Fibroblast of skin of scalp (primary cell): ENCODE data around the gene PCNX1.

Experiments used
- DNase-seq: peaks from one replicate; pipeline ENCODE4 v3.0.0-alpha.2; 2013

PCNX1 gene

GRCh38 chr14:70888681-70889175, 18.5 kb upstream of the PCNX1 start:
- peak; percentile 92 for DNase-seq

DNA sequence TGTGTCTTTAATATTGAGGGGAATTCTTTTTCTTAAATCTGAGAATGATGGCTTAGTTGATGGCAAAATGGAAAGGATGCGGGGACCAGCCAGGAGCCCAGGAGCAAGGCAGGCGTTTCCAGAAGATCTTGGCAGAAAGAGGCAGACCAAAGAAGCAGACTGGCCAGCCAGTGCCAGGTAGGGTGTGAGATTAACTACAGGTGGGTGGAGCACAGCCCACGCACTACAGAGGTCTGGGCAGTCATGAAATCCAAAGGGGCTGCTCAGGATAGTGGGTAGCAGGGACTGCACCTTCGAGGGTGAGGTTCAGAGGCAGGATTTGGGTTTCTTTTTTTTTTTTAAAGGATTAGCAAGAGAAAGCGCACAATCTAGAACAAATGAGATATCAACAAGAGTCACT, 17.7 kb upstream of the PCNX1 start:
- DNase-seq = no peak

- peak; percentile 54 for DNase-seq
Measured at GRCh38 chr14:70890826-70891659, 16.2 kb upstream of the PCNX1 start.

GRCh38 chr14:70891737-70892136, 15.5 kb upstream of the PCNX1 start:
- no peak for DNase-seq

GRCh38 chr14:70893062-70893845, 14.0 kb upstream of the PCNX1 start:
- no peak for DNase-seq

DNA sequence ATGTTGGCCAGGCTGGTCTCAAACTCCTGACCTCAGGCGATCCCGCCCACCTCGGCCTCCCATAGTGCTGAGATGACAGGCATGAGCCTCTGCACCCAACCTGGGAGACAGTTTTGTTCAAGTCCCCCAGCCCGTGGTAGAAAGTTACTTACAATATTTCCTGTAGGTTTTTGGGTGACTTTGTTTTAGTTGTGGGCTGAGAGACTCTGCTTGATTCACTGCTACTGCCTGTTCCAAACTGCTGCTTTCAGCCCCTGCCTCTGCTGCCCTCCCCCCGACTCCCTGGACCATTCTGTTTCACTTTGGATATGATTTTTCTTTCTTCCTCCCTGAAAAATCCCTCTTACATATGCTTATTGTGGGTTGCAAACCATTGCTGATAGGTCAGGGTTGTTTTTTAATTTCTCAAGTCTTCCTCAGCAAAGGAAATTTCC, 13.4 kb upstream of the PCNX1 start:
- DNase-seq = no peak

DNA sequence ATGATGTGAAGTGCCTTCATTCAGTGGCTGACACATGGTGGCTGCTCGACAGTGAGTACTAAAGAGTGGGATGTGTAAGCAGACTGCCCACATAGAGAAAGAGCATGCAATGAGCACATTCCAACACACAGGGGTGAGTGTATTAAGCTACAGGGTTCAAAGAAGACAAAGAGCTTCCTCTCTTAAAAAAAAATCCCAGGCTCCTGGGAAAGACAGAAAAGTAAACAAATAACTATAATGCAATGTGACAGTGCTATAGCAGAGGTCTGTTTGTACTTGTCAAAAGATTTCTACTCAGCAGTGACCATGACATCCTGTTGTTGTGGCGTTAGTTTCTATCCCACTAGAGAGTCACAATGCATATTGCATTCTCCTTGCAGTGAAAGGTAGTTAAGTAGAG, 12.4 kb upstream of the PCNX1 start:
- DNase-seq = peak; percentile 62

DNA sequence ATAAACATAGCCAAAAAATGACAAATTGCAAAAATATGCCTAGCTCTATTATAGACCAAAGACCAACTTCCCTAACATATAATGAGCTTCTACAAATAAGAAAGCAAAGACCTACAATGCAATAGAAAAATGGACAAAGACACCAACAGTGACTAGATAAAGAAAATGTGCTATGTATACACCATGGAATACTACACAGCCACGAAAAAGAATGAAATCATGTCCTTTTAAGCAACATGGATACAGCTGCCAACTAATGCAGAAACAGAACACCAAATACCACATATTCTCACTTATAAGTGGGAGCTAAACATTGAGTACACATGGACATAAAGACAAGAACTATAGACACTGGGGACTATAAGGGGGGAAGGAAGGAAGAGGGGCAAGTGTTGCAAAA, 10.9 kb upstream of the PCNX1 start:
- no peak for DNase-seq

DNA sequence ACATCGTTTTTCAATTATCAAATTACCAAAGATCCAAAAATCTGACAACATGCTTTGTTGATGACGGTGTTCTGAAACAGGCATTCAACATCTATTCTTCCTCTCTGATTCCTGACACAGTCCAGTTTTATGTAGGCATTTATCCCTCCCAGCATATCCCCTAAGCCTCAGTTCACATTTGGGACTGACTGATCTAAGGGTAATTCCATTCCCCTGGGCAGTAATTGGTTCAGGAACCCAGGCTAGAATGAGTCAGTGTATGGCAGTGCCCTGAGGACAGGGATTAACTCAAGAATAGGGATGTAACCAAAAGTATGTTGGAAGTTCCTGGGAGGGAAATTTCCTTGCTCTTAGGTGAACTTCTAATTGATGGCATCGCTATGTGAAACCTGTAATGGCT, 10.3 kb upstream of the PCNX1 start:
- DNase-seq = peak; percentile 58

GRCh38 chr14:70897464-70897863, 9.8 kb upstream of the PCNX1 start:
- peak; percentile 86 for DNase-seq

GRCh38 chr14:70898111-70898745, 9.0 kb upstream of the PCNX1 start:
- DNase-seq = peak; percentile 71

DNA sequence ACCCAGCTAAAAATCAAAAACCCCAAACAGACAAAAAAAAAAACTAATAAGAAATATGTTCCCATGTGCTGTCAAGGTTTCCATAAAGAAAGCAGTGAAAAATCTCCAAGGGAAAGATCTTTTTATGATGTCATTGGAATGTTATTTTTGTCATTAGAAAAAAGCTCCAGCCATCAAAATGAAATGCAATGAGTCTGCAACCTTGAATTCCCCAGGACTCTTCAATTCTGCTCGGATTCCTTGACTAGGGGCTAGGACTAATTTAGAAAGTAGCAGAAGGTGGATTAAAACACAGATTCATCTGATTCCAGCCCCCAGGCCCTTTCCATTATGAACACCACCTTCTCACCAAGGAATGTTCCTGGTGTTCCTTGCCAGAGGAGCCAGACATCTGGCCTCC, 6.0 kb upstream of the PCNX1 start:
- DNase-seq = peak; percentile 88

- DNase-seq = no peak
Measured at GRCh38 chr14:70902184-70902583, 5.1 kb upstream of the PCNX1 start.

DNA sequence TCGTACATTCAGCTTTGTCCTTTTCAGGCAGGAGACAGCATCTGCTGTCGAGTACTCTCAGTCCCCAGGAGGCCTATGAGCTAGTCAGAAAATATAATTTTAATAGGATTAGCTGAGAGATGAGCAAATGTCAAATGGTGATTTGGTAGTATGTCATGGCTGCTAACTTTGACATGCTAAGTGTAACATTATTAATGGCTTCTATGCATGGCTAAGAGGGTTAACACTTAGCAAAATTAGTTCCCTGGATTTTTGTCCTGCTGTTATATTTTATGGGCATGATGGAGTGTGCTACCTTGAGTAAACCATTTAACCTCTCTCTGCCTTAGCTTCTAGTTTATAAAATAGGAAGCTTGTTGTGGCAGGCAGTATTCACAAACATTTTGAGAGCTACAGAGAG, 2.9 kb upstream of the PCNX1 start:
- DNase-seq = no peak

DNA sequence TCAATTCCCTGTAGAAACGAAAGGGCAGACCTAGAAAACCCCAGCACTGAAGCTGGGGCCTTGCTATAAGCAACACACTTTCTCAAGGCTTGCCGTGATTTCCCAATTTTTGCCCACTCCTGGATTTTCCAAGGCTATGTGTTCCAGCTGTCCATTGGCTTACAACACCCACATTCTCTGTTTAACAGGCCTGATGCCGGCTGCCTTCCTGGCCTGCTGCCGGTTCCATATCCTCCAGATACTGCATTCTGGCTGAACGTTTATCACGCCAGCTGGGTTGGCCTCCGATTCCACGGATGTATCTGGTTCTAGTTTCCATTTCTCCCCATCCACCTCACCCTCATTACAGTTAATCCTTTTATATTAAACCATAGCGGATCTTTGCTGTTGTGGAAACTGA, 2.0 kb upstream of the PCNX1 start:
- no peak for DNase-seq

DNA sequence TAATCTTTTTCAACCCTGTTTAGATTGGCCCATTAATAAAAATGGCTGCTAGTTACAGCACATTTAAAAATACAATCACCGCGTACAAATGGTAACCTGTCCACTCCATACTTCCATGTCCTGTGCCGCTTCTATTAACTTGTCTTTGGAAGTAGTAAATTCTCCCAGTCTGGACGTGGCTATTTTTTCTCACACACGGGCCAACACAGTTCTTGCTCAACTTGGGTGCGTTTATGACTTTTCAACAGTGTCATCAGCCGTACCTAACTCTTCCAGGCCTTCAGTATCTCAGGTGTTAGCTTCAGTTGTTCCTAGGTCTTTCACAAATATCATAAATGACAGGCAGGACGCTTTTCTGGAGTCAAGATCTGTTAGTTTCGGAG, 475 bp upstream of the PCNX1 start:
- DNase-seq = no peak

DNA sequence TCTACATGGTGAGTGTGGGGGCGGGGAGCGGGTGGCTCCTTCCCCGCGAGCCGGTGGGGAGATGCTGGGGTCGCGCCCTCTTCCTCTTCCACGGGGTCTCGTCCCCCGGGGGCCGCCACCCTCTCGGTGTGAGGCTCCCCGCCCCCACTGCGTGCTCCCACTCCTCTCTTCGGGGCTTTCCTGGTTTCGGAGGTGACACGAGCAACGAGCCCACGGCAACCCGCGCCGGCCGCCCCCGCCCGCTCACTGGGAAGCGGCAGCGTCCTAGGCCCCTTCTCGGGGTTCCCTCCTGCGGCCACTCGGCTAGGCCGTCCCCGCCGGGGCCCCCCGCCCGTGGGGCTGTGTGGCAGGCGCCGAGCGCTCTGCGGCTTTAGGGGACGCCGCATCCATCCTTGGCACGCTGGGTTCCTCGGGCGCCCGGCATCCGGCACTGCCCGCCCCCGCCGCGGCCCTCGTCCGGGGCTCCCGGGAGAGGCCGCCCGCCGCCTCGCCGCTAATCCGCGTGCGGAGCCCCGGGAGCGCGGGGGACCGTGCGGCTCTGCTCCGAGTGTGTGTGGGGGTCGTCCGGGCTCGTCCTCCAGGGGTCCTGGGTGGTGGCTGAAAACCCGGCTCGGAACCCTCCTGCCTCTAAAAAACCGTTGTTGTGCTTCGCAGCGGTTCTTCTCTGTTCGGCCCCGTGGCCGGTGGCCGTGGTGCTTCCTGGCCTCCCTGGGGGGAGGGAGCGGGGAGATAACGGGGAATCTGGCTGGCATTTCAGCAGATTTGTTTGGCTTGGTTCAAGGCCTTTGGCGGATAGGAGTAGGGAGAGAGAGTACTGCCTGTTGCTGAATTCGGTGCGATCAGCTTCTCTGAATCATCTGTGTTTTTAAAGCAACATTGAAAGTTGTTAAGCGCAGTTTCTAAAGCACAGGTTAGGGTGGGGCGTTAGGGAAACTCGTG, 1.0 kb downstream of the PCNX1 start:
- peak; percentile 58 for DNase-seq

DNA sequence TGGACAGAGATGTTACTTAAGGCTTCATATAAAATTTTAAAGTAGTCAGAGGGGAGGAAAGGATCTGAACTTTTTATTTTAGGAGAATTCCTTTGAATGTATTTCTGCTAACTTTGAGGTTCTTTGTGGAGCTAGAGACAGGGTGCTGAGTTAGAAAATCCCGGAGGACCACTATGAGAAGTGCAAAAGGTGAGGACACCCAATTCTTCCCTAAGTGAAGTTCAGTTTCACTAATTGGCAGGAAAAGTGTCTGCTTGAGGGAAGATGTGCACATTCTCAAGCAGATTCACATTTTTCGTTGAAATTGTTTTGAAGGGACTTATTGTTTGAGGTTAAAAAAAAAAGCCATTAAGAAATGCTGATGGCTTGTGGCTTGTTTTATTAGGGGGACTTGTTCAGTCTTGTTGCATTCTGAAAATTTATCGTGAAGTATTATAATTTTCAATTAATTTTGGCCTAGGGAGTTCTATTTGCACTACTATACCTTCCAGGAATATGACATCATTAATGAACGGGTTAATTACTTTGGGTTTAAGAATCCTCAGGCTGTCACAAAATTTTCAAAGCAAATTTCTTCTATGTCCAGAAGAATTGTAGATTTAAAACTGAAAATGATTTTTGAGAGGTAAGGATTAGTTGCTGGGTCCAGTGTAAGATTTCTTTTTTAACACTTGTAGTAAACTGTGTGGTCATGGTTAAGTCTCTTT, 1.8 kb downstream of the PCNX1 start:
- DNase-seq = no peak

DNA sequence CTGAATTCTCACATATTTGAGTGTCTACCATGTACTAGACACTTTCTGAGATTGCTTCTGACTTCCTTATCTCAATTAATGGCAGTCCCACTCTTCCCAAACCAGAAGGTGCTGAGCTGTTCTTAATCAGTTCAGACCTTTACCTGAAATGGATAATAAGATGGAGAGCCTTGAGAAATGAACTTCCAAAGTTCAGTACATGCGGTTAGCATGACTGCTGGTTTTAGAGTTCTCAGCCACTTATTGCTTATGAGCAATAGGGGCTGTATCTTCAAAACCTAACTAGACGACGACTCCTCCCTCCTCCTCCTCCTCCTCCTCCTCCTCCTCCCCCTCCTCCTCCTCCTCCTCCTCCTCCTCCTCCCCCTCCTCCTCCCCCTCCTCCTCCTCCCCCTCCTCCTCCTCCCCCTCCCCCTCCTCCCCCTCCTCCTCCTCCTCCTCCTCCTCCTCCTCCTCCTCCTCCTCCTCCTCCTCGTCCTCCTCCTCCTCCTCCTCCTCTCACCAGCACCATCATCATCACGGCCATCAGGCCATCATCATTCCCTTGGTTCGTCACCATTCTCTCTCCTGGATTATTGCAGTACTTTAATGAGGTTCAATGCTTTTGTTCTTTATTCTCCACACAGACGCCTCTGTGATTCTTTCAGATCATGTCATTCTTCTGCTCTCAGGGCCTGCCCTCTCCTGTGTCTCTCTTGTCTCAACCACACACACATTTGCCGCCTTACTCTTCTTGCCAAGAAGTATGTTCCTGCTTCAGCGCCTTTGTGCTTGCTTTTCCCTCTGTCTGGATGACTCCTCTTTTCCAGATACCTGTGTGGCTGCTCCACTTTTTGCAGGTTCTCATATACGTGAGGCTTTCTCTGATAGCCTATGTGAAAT, 2.7 kb downstream of the PCNX1 start:
- DNase-seq = no peak

DNA sequence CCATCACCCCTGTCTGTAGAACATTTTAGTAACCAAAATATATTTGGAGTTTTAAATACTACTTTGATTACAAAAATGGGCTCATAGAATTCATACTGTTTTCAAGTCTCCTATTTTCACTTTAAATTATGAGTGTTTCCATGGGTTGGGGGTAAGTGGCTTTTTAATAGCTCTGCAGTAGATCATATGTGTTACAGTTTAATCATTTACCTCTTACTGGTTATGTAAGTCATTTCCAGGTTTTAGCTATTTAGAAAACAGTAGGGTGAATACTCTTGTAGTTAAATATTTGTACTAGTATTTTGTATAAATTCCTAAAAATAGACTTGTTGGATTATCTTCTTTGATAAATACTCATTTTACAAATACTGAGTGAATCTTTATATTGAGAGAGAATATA, 8.2 kb downstream of the PCNX1 start:
- no peak for DNase-seq
